ENCODE results near the gene XRCC4.

DNA sequence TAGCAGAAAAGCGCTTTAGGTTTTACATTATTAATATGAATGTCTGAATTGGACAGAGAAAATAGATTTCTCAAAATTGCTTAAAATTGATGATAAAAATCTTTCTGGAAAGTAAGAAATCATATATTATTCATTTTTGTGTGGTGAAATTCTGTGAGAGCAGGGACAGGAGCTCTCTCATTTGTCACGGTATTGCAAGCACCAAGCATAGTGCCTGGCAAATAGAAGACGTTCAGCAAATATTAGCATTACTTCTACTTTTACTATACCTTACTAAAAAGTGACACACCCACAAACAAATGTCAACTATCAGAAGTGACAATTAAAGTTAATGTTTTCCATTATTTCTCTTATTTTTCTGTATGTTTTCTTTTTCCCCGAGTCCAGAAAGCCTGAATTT, 69.1 kb downstream of the XRCC4 start:
- TF ChIP-seq, protein P1, sequence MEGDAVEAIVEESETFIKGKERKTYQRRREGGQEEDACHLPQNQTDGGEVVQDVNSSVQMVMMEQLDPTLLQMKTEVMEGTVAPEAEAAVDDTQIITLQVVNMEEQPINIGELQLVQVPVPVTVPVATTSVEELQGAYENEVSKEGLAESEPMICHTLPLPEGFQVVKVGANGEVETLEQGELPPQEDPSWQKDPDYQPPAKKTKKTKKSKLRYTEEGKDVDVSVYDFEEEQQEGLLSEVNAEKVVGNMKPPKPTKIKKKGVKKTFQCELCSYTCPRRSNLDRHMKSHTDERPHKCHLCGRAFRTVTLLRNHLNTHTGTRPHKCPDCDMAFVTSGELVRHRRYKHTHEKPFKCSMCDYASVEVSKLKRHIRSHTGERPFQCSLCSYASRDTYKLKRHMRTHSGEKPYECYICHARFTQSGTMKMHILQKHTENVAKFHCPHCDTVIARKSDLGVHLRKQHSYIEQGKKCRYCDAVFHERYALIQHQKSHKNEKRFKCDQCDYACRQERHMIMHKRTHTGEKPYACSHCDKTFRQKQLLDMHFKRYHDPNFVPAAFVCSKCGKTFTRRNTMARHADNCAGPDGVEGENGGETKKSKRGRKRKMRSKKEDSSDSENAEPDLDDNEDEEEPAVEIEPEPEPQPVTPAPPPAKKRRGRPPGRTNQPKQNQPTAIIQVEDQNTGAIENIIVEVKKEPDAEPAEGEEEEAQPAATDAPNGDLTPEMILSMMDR (IDR thresholded peaks at IDR 0.05): no peak
- TF ChIP-seq POLR2A (IDR thresholded peaks at IDR 0.05): no peak
